ENCODE data around the gene CAMK2G. TPM values are rescaled to one million over a fixed set of nuclear protein-coding genes. Genes with fewer than 3 reads are reported as not detected.

Gene CAMK2G
- total RNA-seq, 1 experiment from 2014 or later: 41.4 TPM

GRCh38 chr10:73762915-73763314, 111.4 kb downstream of the CAMK2G start:
- TF ChIP-seq POLR2AphosphoS5 (IDR thresholded peaks at IDR 0.05; ENCODE audit: low read depth, low read length) (no peak), SIN3A (IDR thresholded peaks at IDR 0.05; ENCODE audit: borderline replicate concordance, insufficient read depth, low read depth, low read length) (no peak), CTCF (IDR thresholded peaks at IDR 0.05) (no peak), REST (IDR thresholded peaks at IDR 0.05; ENCODE audit: insufficient read depth in 1 of 2, low read depth in 2 of 2, low read length in 1 of 2) (no peak), TCF7L2 (IDR thresholded peaks at IDR 0.05; ENCODE audit: low read depth, low read length) (no peak)
- Histone ChIP-seq H3K36me3 (ENCODE audit: control insufficient read depth, insufficient read depth, low read length) (peaks cover 38% of the 10 kb centered on the region), H3K9me3 (ENCODE audit: control insufficient read depth, insufficient read depth, low read depth, low read length) (no peaks in the 10 kb centered on the region), H3K27ac (ENCODE audit: low read length) (no peak overlapping the region), H3K4me3 (ENCODE audit: low read depth in 2 of 2, low read length in 2 of 2) (no peak overlapping the region), H3K27me3 (ENCODE audit: control insufficient read depth, insufficient read depth, low read length) (no peaks in the 10 kb centered on the region), H3K4me1 (ENCODE audit: control insufficient read depth, insufficient read depth, low read length) (no peaks in the 10 kb centered on the region)
- no peak for ATAC-seq
- in situ Hi-C loops (cut with HindIII; ENCODE audit: low pct_unique_long_range_greater_than_20kb, low sequenced_read_pairs) (no loop called here), intact Hi-C loops (cut with micrococcal nuclease; ENCODE audit: unreplicated experiment) (no loop called here)
- no peak for DNase-seq (ENCODE audit: low read depth, low spot score)
- POLR2A ChIA-PET: no interaction called here
- CTCF ChIA-PET: interaction anchor here (0.6 kb wide), 2 partner anchors 9 to 57 kb away, joined by 4 to 8 read pairs; a partner anchor contains a TSS
- BruUV-seq (replicated peaks): no TSS peak

Other genes starting within 250 kb of the CAMK2G start
- not detected for gene MYOZ1, start 233.1 kb downstream of the CAMK2G start, total RNA-seq (2021; ENCODE audit: unreplicated experiment)
- not detected for gene SYNPO2L, start 218.5 kb downstream of the CAMK2G start, total RNA-seq (2021; ENCODE audit: unreplicated experiment)
- 6.6 TPM for gene AGAP5, start 176.4 kb downstream of the CAMK2G start, total RNA-seq (2021; ENCODE audit: unreplicated experiment)
- 113 TPM for gene SEC24C, start 130.2 kb downstream of the CAMK2G start, total RNA-seq (2021; ENCODE audit: unreplicated experiment)
- 41.2 TPM for gene CHCHD1, start 92.5 kb downstream of the CAMK2G start, total RNA-seq (2021; ENCODE audit: unreplicated experiment)
- gene ZSWIM8, start 88.9 kb downstream of the CAMK2G start, total RNA-seq (2021; ENCODE audit: unreplicated experiment): 109 TPM
- gene NDST2, start 63.0 kb downstream of the CAMK2G start, total RNA-seq (2021; ENCODE audit: unreplicated experiment): 49.0 TPM
- 305 TPM for gene PLAU, start 36.6 kb upstream of the CAMK2G start, total RNA-seq (2021; ENCODE audit: unreplicated experiment)
- gene VCL, start 123.6 kb upstream of the CAMK2G start, total RNA-seq (2021; ENCODE audit: unreplicated experiment): 495 TPM

Data from Panc1 (cell line).